IMR-90 (cell line): ENCODE measurements around the gene AHDC1. TPM values are rescaled to one million over a fixed set of nuclear protein-coding genes. Genes with fewer than 3 reads are reported as not detected.
A peak's percentile ranks its signal among the peaks of the same experiment; 100 is the strongest.
"Not testable (repeated sequence)": the region's sequence is repeated elsewhere in the genome, so short reads cannot be mapped to it uniquely, and the experiment has no call there.

Experiments
- ATAC-seq: fragments of 200-7000 bp; cut with Tn5 transposase; 2 replicates; pipeline ENCODE4 v1.9.1; 2020; ENCODE audit warnings: low read depth, mild to moderate bottlenecking, moderate library complexity
- BruUV-seq: library from RNA; stranded (reverse); fragments of 400-500 nt; replicated peaks from 2 replicates; lab custom pipeline; 2021; lab: Mats Ljungman, UMichigan
- CTCF ChIA-PET: fragments of 300-600 bp; formaldehyde crosslinking; extraction: SDS; loops from one replicate; lab custom pipeline; 2021; ENCODE audit warnings: antibody characterized with exemption; lab: Yijun Ruan, JAX
- POLR2A ChIA-PET: fragments of 300-600 bp; sonication (Branson Sonifier 250); formaldehyde crosslinking; loops from one replicate; lab custom pipeline; 2022; ENCODE audit warnings: antibody characterized with exemption; ENCODE audit not compliant: unreplicated experiment; lab: Charles Lee
- DNase-seq: peaks from one replicate; pipeline ENCODE4 v3.0.0; 2013
- H2AFZ ChIP-seq: replicated peaks from 2 replicates; pipeline ENCODE3; 2013; ENCODE audit warnings: low read length, mild to moderate bottlenecking; ENCODE audit not compliant: poor library complexity
- H2AK5ac ChIP-seq: 2 replicates; pipeline ENCODE4 v1.6.1; 2013; ENCODE audit warnings: low read depth, low read length, inconsistent platforms
- H2AK9ac ChIP-seq: replicated peaks from 2 replicates; pipeline ENCODE3; 2013; ENCODE audit warnings: mild to moderate bottlenecking, low read depth, low read length, moderate library complexity; ENCODE audit not compliant: poor library complexity
- H2BK120ac ChIP-seq: 2 replicates; pipeline ENCODE4 v1.6.1; 2013; ENCODE audit warnings: low read depth, low read length, inconsistent platforms
- H2BK15ac ChIP-seq: 3 replicates; pipeline ENCODE4 v1.6.1; 2013; ENCODE audit warnings: low read depth, low read length, inconsistent platforms
- H2BK20ac ChIP-seq: 2 replicates; pipeline ENCODE4 v1.6.1; 2013; ENCODE audit warnings: low read depth, mild to moderate bottlenecking, inconsistent platforms, low read length, moderate library complexity
- H2BK5ac ChIP-seq: 2 replicates; pipeline ENCODE4 v1.6.1; 2013; ENCODE audit warnings: mild to moderate bottlenecking, low read depth, low read length, inconsistent platforms; ENCODE audit not compliant: poor library complexity, severe bottlenecking
- H3K14ac ChIP-seq: replicated peaks from 2 replicates; pipeline ENCODE4 v1.6.1; 2013; ENCODE audit warnings: low read depth, low read length, inconsistent platforms
- H3K18ac ChIP-seq: 2 replicates; pipeline ENCODE4 v1.6.1; 2013; ENCODE audit warnings: low read depth, low read length, control low read depth
- H3K23ac ChIP-seq: 2 replicates; pipeline ENCODE4 v1.6.1; 2013; ENCODE audit warnings: low read depth, low read length, inconsistent platforms
- H3K27ac ChIP-seq: 2 replicates; pipeline ENCODE4 v1.5.1; 2013; ENCODE audit warnings: mild to moderate bottlenecking, control low read depth, low read length; ENCODE audit not compliant: insufficient read depth
- H3K27me3 ChIP-seq: 2 replicates; pipeline ENCODE4 v1.6.1; 2013; ENCODE audit warnings: low read length; ENCODE audit not compliant: control insufficient read depth, insufficient read depth
- H3K36me3 ChIP-seq: 2 replicates; pipeline ENCODE4 v1.6.1; 2013; ENCODE audit warnings: low read length, mixed read lengths; ENCODE audit not compliant: control insufficient read depth, insufficient read depth
- H3K4ac ChIP-seq: 2 replicates; pipeline ENCODE4 v1.6.1; 2013; ENCODE audit warnings: low read depth, low read length, inconsistent platforms
- H3K4me1 ChIP-seq: 2 replicates; pipeline ENCODE4 v1.6.1; 2013; ENCODE audit warnings: low read length, mixed read lengths; ENCODE audit not compliant: control insufficient read depth, insufficient read depth
- H3K4me2 ChIP-seq: 2 replicates; pipeline ENCODE4 v1.6.1; 2013; ENCODE audit warnings: low read depth, mild to moderate bottlenecking, control low read depth, low read length, moderate library complexity
- H3K4me3 ChIP-seq: 2 replicates; pipeline ENCODE4 v1.5.1; 2013; ENCODE audit warnings: low read depth, mild to moderate bottlenecking, control low read depth, low read length, moderate library complexity; ENCODE audit not compliant: insufficient read depth
- H3K56ac ChIP-seq: 2 replicates; pipeline ENCODE4 v1.6.1; 2013; ENCODE audit warnings: low read length, inconsistent platforms; ENCODE audit not compliant: insufficient read depth; ENCODE audit errors: extremely low read depth
- H3K79me1 ChIP-seq, 2 experiments: 2 replicates each; pipeline ENCODE4 v1.6.1; 2013; ENCODE audit warnings: low read length in 2 of 2, inconsistent platforms in 1 of 2, low read depth in 1 of 2
- H3K9ac ChIP-seq: 2 replicates; pipeline ENCODE4 v1.6.1; 2013; ENCODE audit warnings: low read depth, low read length, control low read depth
- H3K9me1 ChIP-seq: 2 replicates; pipeline ENCODE4 v1.6.1; 2013; ENCODE audit warnings: low read length, inconsistent platforms; ENCODE audit not compliant: insufficient read depth
- H3K9me3 ChIP-seq: 2 replicates; pipeline ENCODE4 v1.6.1; 2013; ENCODE audit warnings: low read length; ENCODE audit not compliant: control insufficient read depth, insufficient read depth
- H4K20me1 ChIP-seq: 2 replicates; pipeline ENCODE4 v1.6.1; 2013; ENCODE audit warnings: low read length, inconsistent platforms; ENCODE audit not compliant: insufficient read depth
- H4K5ac ChIP-seq: 2 replicates; pipeline ENCODE4 v1.6.1; 2013; ENCODE audit warnings: mild to moderate bottlenecking, low read depth, low read length, control low read depth
- H4K8ac ChIP-seq, 2 experiments: 2 replicates each; pipeline ENCODE4 v1.6.1; 2013; ENCODE audit warnings: low read depth in 2 of 2, low read length in 2 of 2, control low read depth in 1 of 2, inconsistent platforms in 1 of 2
- H4K91ac ChIP-seq: 2 replicates; pipeline ENCODE4 v1.6.1; 2013; ENCODE audit warnings: low read depth, low read length, inconsistent platforms; ENCODE audit not compliant: insufficient read depth
- FOS ChIP-seq: fragments of 150-350 bp; IDR thresholded peaks from 2 replicates; pipeline ENCODE4 v1.6.1; 2016; ENCODE audit warnings: low read depth, low read length
- MAFK ChIP-seq: IDR thresholded peaks from 2 replicates; pipeline ENCODE4 v1.6.1; 2012; ENCODE audit warnings: low read depth, low read length, improper control_type of control experiment
- MAZ ChIP-seq: IDR thresholded peaks from 2 replicates; pipeline ENCODE4 v1.6.1; 2012; ENCODE audit warnings: low read depth, mild to moderate bottlenecking, low read length, improper control_type of control experiment, moderate library complexity, borderline replicate concordance
- MXI1 ChIP-seq: IDR thresholded peaks from 2 replicates; pipeline ENCODE4 v1.6.1; 2012; ENCODE audit warnings: low read depth, mild to moderate bottlenecking, low read length, moderate library complexity, borderline replicate concordance
- RAD21 ChIP-seq: IDR thresholded peaks from 2 replicates; pipeline ENCODE4 v1.6.1; 2012; ENCODE audit warnings: low read length, improper control_type of control experiment
- RFX5 ChIP-seq: IDR thresholded peaks from 2 replicates; pipeline ENCODE4 v1.8.0; 2012; ENCODE audit warnings: low read depth, mild to moderate bottlenecking, low read length, moderate library complexity
- USF2 ChIP-seq: fragments of 150-350 bp; IDR thresholded peaks from 2 replicates; pipeline ENCODE4 v1.6.1; 2017; ENCODE audit warnings: mild to moderate bottlenecking, antibody characterized with exemption, low read length, low read depth
- WGBS, 2 experiments: methylation state at CpG; one replicate each; pipeline versions ENCODE4 v1.1.5 to v1.1.7; 2013; ENCODE audit warnings: missing lambda C conversion rate in 2 of 2; ENCODE audit not compliant: insufficient read length in 1 of 2; ENCODE audit errors: extremely low coverage in 2 of 2; 5-methylcytosine and 5-hydroxymethylcytosine counted together
- dilution Hi-C: fragments of 300-500 bp; cut with HindIII; formaldehyde crosslinking; loops from one replicate; pipeline ENCODE4 v1.14.3; 2018; ENCODE audit warnings: low sequenced_read_pairs; ENCODE audit not compliant: unreplicated experiment
- in situ Hi-C: fragments of 300-500 bp; cut with MboI; formaldehyde crosslinking; loops from 3 replicates; pipeline ENCODE4 v1.14.3; 2019; ENCODE audit warnings: low sequenced_read_pairs, inconsistent platforms, mixed read lengths
- intact Hi-C: fragments of 100-400 bp; cut with micrococcal nuclease; formaldehyde crosslinking; loops from 2 replicates; pipeline ENCODE4 v1.10.0; 2022
- polyA plus RNA-seq, 3 experiments: library from polyadenylated mRNA; depleted of rRNA; stranded (reverse); fragments of >200 nt; gene quantifications; 2 replicates each; pipeline ENCODE4 v1.2.3, GENCODE V29; 2012; ENCODE audit warnings: low replicate concordance in 1 of 3
- total RNA-seq: library from RNA; depleted of rRNA; stranded (reverse); fragments of >200 nt; gene quantifications from 2 replicates; pipeline ENCODE4 v1.2.3, GENCODE V29; 2012

AHDC1 gene
- total and polyA plus RNA-seq, 2 of the 4 experiments (the other 2 are of a cell fraction), result 2.0 to 11.6 TPM

GRCh38 chr1:27538793-27539192 is 65.2 kb downstream of the AHDC1 start:
- H2AFZ ChIP-seq, result peak overlapping the region; percentile 4
- ATAC-seq (peak; percentile 44), DNase-seq (peak; percentile 78)
- H3K4me3 ChIP-seq, result no peak overlapping the region
- intact Hi-C loops, result no loop called here
- peak overlapping the region; percentile 10 for H2AK9ac ChIP-seq
- H3K27ac ChIP-seq, result peak overlapping the region; percentile 37
- H3K36me3 ChIP-seq, result peaks cover 10% of the 10 kb centered on the region
- no peak overlapping the region for H3K56ac ChIP-seq
- no peaks in the 10 kb centered on the region for H3K9me3 ChIP-seq
- no CpG with 5 or more reads among the region's 3 CpGs for WGBS, 2 experiments
- peak overlapping the region; percentile 69 for H4K91ac ChIP-seq
- peak overlapping the region; percentile 47 to 65; a peak in 3 of 4 replicates for H4K8ac ChIP-seq
- POLR2A ChIA-PET, result interaction anchor here (0.5 to 0.7 kb wide), 2 partner anchors 72 to 120 kb away, joined by 3 to 6 read pairs; no protein-coding TSS in a partner anchor
- H3K27me3 ChIP-seq, result no peaks in the 10 kb centered on the region
- peaks cover 47% of the 10 kb centered on the region for H3K4me1 ChIP-seq
- in situ Hi-C loops, result no loop called here
- H3K23ac ChIP-seq, result no peak overlapping the region
- peak overlapping the region; percentile 17; the same call in 1 of the 2 replicates for H3K18ac ChIP-seq
- dilution Hi-C loops, result no loop called here
- H4K20me1 ChIP-seq, result peaks cover 12% of the 10 kb centered on the region
- H2BK120ac ChIP-seq, result peak overlapping the region; percentile 84
- H3K14ac ChIP-seq, result peak overlapping the region; percentile 46; the same call in 1 of the 2 replicates
- H3K9me1 ChIP-seq, result peaks cover 40% of the 10 kb centered on the region
- H3K4ac ChIP-seq, result peak overlapping the region; percentile 89
- H3K4me2 ChIP-seq, result 0 out of 2 replicates have a peak overlapping the region, but pooled peaks have one; percentile 37
- peak overlapping the region; percentile 93 for H2AK5ac ChIP-seq
- no TSS peak for BruUV-seq
- peak; percentile 79; the same call in 1 of the 2 replicates for TF ChIP-seq MXI1
- TF ChIP-seq RAD21, result no peak
- no peak; the same call in 1 of the 2 replicates for TF ChIP-seq MAZ
- no peak for TF ChIP-seq RFX5
- no peak for TF ChIP-seq USF2
- 0 out of 2 replicates have a peak, but pooled peaks have one; percentile 53 for TF ChIP-seq FOS
- TF ChIP-seq MAFK, result no peak
- H4K5ac ChIP-seq, result no peak overlapping the region
- H2BK20ac ChIP-seq, result peak overlapping the region; percentile 79
- peak overlapping the region; percentile 52 for H2BK5ac ChIP-seq
- H3K79me1 ChIP-seq, result peaks cover 31 to 78% of the 10 kb centered on the region in 2 experiments
- 0 out of 3 replicates have a peak overlapping the region, but pooled peaks have one; percentile 68 for H2BK15ac ChIP-seq
- no peak overlapping the region for H3K9ac ChIP-seq
- CTCF ChIA-PET, result no interaction called here

GRCh38 chr1:27538305-27538676 is 65.7 kb downstream of the AHDC1 start:
- Histone ChIP-seq H3K79me1 (peaks cover 29 to 74% of the 10 kb centered on the region in 2 experiments), H2BK20ac (peak overlapping the region; percentile 72), H3K18ac (peak overlapping the region; percentile 17; the same call in 1 of the 2 replicates), H2BK5ac (peak overlapping the region; percentile 37), H4K20me1 (peaks cover 12% of the 10 kb centered on the region), H2BK120ac (peak overlapping the region; percentile 66), H2BK15ac (0 out of 3 replicates have a peak overlapping the region, but pooled peaks have one; percentile 68), H3K9me1 (peaks cover 38% of the 10 kb centered on the region), H3K27ac (peak overlapping the region; percentile 34), H3K4ac (peak overlapping the region; percentile 77), H4K91ac (peak overlapping the region; percentile 63), H3K36me3 (peaks cover 14% of the 10 kb centered on the region), H4K8ac (peak overlapping the region; percentile 47 to 62; a peak in 3 of 4 replicates), H3K14ac (peak overlapping the region; percentile 46), H3K4me1 (peaks cover 47% of the 10 kb centered on the region), H2AK9ac (peak overlapping the region; percentile 10), H2AK5ac (peak overlapping the region; percentile 93)
- H4K5ac ChIP-seq, ATAC-seq, BruUV-seq, intact Hi-C loops, H2AFZ ChIP-seq, dilution Hi-C loops, H3K4me3 ChIP-seq, H3K9me3 ChIP-seq, in situ Hi-C loops, H3K56ac ChIP-seq, H3K23ac ChIP-seq, H3K9ac ChIP-seq, DNase-seq, H3K4me2 ChIP-seq, H3K27me3 ChIP-seq: not testable (repeated sequence)
- ChIA-PET POLR2A (interaction anchor here (0.6 to 0.7 kb wide), 2 partner anchors 71 to 287 kb away, joined by 3 to 4 read pairs; no protein-coding TSS in a partner anchor), CTCF (interaction anchor here (0.7 kb wide), 1 partner anchor 71 kb away, joined by 4 read pairs; no protein-coding TSS in a partner anchor)
- no CpG with 5 or more reads among the region's 4 CpGs for WGBS, 2 experiments
